K562 (cell line): ENCODE results near the gene PRR30. TPM values are rescaled to one million over a fixed set of nuclear protein-coding genes. Genes with fewer than 3 reads are reported as not detected.
A peak's percentile ranks its signal among the peaks of the same experiment; 100 is the strongest.

ENCODE experiments used
- BRF1 ChIP-seq: IDR thresholded peaks from 3 replicates; pipeline ENCODE4 v1.6.1; 2011; ENCODE audit warnings: borderline replicate concordance, mild to moderate bottlenecking; ENCODE audit not compliant: insufficient read length; ENCODE audit errors: extremely low read depth
- CXXC5 ChIP-seq: fragments of 250-450 bp; sonication (Bioruptor Pico); IDR thresholded peaks from 2 replicates; pipeline ENCODE4 v1.8.0; 2022; ENCODE audit warnings: inconsistent platforms, mild to moderate bottlenecking, moderate library complexity
- FIP1L1 ChIP-seq: fragments of 200-400 bp; formaldehyde crosslinking; IDR thresholded peaks from 2 replicates; pipeline ENCODE4 v1.6.1; 2018; ENCODE audit warnings: mild to moderate bottlenecking, low read depth, low read length; ENCODE audit not compliant: poor library complexity, severe bottlenecking
- MAZ ChIP-seq, 2 experiments: fragments of 450-650 bp in 1 of 2; sonication (generic) in 1 of 2; formaldehyde crosslinking; IDR thresholded peaks in 1 of 2; conservative IDR thresholded peaks in 1 of 2; 2 replicates each; pipeline versions ENCODE4 v1.4.0 to v1.5.0; 2020; ENCODE audit warnings: mild to moderate bottlenecking in 1 of 2, missing genetic modification reagents in 1 of 2
- POLR2A ChIP-seq: fragments of 450-650 bp; conservative IDR thresholded peaks from 2 replicates; pipeline ENCODE4 v1.6.1; 2016
- POLR2B ChIP-seq: fragments of 450-650 bp; IDR thresholded peaks from 2 replicates; pipeline ENCODE4 v1.6.1; 2018; ENCODE audit warnings: low read depth; ENCODE audit not compliant: partially characterized antibody
- POLR2G ChIP-seq: fragments of 200-400 bp; formaldehyde crosslinking; IDR thresholded peaks from 2 replicates; pipeline ENCODE4 v1.6.1; 2017; ENCODE audit warnings: low read depth, mild to moderate bottlenecking, antibody characterized with exemption, low read length, moderate library complexity
- SAP30 ChIP-seq: fragments of 200-600 bp; sonication (generic); IDR thresholded peaks from 2 replicates; pipeline ENCODE4 v1.6.1; 2012; ENCODE audit warnings: borderline replicate concordance, low read depth, mild to moderate bottlenecking, moderate library complexity, low read length, control low read depth, inconsistent platforms; ENCODE audit not compliant: insufficient read depth, poor library complexity, severe bottlenecking
- TCF3 ChIP-seq: sonication (generic); formaldehyde crosslinking; IDR thresholded peaks from 2 replicates; pipeline ENCODE4 v1.4.0; 2020; ENCODE audit warnings: mild to moderate bottlenecking, missing genetic modification reagents
- polyA plus RNA-seq, 8 experiments: library from polyadenylated mRNA; depleted of rRNA in 4 of 8; stranded (reverse) in 5 of 8; unstranded in 3 of 8; fragments of >200 nt; fragmentation: Nextera tagmentation in 2 of 8; fragmentation: Illumina TruSeq in 1 of 8; extraction: Ambion mirVana in 2 of 8; extraction: Trizol in 1 of 8; gene quantifications; 2 replicates each; pipeline versions ENCODE4 v1.2.1 to v1.2.3, GENCODE V29; 2011 to 2014; ENCODE audit warnings: inconsistent platforms in 1 of 8, missing spikeins in 1 of 8
- total RNA-seq, 7 experiments: library from RNA; depleted of rRNA in 6 of 7; stranded (reverse); fragments of >200 nt in 6 of 7; fragmentation: Illumina TruSeq in 2 of 7; extraction: Trizol in 2 of 7; gene quantifications; 2 replicates each; pipeline versions ENCODE4 v1.2.1 to v1.2.3, GENCODE V29; 2011 to 2021; ENCODE audit warnings: low replicate concordance in 1 of 7
- TF ChIP-seq, protein P1 (sequence below): fragments of 250-450 bp; sonication (Bioruptor Pico); IDR thresholded peaks from 2 replicates; pipeline ENCODE4 v1.5.0; 2020; ENCODE audit warnings: mild to moderate bottlenecking, borderline replicate concordance
- TF ChIP-seq, protein P2 (sequence below): fragments of 250-450 bp; sonication (Bioruptor Pico); IDR thresholded peaks from 2 replicates; pipeline ENCODE4 v1.9.0; 2021; ENCODE audit warnings: mild to moderate bottlenecking, inconsistent platforms
- TF ChIP-seq, protein P3 (sequence below): fragments of 250-450 bp; sonication (Bioruptor Pico); IDR thresholded peaks from 2 replicates; pipeline ENCODE4 v1.6.1; 2021; ENCODE audit warnings: mild to moderate bottlenecking
- TF ChIP-seq, protein P4 (sequence below): fragments of 250-450 bp; sonication (Bioruptor Pico); IDR thresholded peaks from 2 replicates; pipeline ENCODE4 v1.4.0; 2020; ENCODE audit warnings: mild to moderate bottlenecking
- TF ChIP-seq, protein P5 (sequence below): fragments of 250-450 bp; sonication (Bioruptor Pico); IDR thresholded peaks from 2 replicates; pipeline ENCODE4 v1.8.0; 2022; ENCODE audit warnings: moderate library complexity, mild to moderate bottlenecking, inconsistent platforms
- TF ChIP-seq, protein P6 (sequence below), 2 experiments: fragments of 450-650 bp; conservative IDR thresholded peaks; 2 replicates each; pipeline ENCODE4 v1.6.1; 2017; ENCODE audit warnings: mild to moderate bottlenecking in 2 of 2, moderate library complexity in 2 of 2

The PRR30 gene
- total and polyA plus RNA-seq, 9 of the 15 experiments (the other 6 are each of a cell fraction or from before 2014, with no cell fraction given): not detected

DNA sequence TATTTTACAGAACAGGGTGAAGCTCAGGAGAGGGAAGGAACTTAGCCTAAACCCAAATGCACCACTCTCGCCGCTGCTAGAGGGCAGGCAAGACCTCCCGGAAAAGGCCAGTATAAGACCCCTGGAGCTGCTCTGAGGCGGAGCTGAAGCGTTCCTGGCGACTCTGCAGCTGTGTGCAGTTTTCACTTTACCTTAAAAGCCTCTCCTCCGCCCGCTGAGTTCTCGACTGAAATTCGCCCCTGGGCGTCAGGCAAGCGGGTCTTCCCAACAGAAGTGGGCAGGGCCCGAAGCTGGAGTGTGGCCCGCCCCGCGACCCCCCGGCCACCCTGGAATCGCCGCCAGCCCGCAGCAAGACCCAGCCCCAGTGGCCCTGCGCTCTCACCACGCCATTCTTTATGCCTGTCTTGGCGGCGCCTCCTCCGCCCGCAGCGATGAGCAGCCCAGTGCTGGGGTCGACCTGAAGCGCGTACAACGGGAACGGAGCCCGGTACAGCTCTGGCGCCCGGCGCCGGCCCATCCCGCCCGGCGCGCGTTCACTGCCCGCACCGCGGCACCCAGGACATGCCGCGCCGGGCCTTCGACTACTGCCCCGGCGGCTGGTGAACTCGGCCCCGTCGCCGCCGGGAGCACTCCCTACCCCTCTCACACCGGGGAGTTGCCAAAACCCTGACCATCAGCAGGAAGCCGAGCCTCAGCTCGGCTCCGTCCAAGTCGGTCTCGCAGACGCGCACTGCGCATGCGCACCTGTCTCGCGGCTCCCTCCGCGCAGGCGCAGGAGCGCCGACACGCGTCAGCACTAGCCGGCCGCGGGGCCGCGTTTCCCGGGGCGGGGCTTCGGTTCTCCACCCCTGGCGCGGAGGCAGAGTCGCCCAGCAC, 5.1 kb downstream of the PRR30 start, which contains the start of gene PREB (continued):
- TF ChIP-seq, protein P1, sequence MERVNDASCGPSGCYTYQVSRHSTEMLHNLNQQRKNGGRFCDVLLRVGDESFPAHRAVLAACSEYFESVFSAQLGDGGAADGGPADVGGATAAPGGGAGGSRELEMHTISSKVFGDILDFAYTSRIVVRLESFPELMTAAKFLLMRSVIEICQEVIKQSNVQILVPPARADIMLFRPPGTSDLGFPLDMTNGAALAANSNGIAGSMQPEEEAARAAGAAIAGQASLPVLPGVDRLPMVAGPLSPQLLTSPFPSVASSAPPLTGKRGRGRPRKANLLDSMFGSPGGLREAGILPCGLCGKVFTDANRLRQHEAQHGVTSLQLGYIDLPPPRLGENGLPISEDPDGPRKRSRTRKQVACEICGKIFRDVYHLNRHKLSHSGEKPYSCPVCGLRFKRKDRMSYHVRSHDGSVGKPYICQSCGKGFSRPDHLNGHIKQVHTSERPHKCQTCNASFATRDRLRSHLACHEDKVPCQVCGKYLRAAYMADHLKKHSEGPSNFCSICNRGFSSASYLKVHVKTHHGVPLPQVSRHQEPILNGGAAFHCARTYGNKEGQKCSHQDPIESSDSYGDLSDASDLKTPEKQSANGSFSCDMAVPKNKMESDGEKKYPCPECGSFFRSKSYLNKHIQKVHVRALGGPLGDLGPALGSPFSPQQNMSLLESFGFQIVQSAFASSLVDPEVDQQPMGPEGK (CRISPR knock-in tag): no peak
- TF ChIP-seq, protein P2, sequence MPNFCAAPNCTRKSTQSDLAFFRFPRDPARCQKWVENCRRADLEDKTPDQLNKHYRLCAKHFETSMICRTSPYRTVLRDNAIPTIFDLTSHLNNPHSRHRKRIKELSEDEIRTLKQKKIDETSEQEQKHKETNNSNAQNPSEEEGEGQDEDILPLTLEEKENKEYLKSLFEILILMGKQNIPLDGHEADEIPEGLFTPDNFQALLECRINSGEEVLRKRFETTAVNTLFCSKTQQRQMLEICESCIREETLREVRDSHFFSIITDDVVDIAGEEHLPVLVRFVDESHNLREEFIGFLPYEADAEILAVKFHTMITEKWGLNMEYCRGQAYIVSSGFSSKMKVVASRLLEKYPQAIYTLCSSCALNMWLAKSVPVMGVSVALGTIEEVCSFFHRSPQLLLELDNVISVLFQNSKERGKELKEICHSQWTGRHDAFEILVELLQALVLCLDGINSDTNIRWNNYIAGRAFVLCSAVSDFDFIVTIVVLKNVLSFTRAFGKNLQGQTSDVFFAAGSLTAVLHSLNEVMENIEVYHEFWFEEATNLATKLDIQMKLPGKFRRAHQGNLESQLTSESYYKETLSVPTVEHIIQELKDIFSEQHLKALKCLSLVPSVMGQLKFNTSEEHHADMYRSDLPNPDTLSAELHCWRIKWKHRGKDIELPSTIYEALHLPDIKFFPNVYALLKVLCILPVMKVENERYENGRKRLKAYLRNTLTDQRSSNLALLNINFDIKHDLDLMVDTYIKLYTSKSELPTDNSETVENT (CRISPR knock-in tag): peak; percentile 72
- TF ChIP-seq, protein P3, sequence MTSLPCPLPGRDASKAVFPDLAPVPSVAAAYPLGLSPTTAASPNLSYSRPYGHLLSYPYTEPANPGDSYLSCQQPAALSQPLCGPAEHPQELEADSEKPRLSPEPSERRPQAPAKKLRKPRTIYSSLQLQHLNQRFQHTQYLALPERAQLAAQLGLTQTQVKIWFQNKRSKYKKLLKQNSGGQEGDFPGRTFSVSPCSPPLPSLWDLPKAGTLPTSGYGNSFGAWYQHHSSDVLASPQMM (CRISPR knock-in tag): no peak
- TF ChIP-seq CXXC5 (peak; percentile 86), FIP1L1 (peak; percentile 57), POLR2B (peak; percentile 99), BRF1 (no peak), SAP30 (peak; percentile 84), POLR2A (peak; percentile 86), TCF3 (no peak), POLR2G (peak; percentile 90), MAZ (CRISPR knock-in tag; conservative IDR thresholded peaks at IDR 0.05 in 1 of 2, IDR thresholded peaks at IDR 0.05 in 1 of 2) (no peak; a peak in 1 of 4 replicates)
- TF ChIP-seq, protein P4, sequence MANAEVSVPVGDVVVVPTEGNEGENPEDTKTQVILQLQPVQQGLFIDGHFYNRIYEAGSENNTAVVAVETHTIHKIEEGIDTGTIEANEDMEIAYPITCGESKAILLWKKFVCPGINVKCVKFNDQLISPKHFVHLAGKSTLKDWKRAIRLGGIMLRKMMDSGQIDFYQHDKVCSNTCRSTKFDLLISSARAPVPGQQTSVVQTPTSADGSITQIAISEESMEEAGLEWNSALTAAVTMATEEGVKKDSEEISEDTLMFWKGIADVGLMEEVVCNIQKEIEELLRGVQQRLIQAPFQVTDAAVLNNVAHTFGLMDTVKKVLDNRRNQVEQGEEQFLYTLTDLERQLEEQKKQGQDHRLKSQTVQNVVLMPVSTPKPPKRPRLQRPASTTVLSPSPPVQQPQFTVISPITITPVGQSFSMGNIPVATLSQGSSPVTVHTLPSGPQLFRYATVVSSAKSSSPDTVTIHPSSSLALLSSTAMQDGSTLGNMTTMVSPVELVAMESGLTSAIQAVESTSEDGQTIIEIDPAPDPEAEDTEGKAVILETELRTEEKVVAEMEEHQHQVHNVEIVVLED (CRISPR knock-in tag): peak; percentile 34
- TF ChIP-seq, protein P5, sequence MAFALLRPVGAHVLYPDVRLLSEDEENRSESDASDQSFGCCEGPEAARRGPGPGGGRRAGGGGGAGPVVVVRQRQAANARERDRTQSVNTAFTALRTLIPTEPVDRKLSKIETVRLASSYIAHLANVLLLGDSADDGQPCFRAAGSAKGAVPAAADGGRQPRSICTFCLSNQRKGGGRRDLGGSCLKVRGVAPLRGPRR (CRISPR knock-in tag): no peak
- TF ChIP-seq, protein P6, sequence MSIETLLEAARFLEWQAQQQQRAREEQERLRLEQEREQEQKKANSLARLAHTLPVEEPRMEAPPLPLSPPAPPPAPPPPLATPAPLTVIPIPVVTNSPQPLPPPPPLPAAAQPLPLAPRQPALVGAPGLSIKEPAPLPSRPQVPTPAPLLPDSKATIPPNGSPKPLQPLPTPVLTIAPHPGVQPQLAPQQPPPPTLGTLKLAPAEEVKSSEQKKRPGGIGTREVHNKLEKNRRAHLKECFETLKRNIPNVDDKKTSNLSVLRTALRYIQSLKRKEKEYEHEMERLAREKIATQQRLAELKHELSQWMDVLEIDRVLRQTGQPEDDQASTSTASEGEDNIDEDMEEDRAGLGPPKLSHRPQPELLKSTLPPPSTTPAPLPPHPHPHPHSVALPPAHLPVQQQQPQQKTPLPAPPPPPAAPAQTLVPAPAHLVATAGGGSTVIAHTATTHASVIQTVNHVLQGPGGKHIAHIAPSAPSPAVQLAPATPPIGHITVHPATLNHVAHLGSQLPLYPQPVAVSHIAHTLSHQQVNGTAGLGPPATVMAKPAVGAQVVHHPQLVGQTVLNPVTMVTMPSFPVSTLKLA (conservative IDR thresholded peaks at IDR 0.05): peak in 1 of 2 experiments; percentile 51; a peak in 2 of 4 replicates
